Fibroblast of villous mesenchyme (primary cell): ENCODE measurements around the gene RGS2. TPM values are rescaled to one million over a fixed set of nuclear protein-coding genes. Genes with fewer than 3 reads are reported as not detected.

ENCODE experiments used
- DNase-seq: peaks from one replicate; pipeline ENCODE4 v3.0.0-alpha.2; 2010; ENCODE audit warnings: low read depth
- H3K4me3 ChIP-seq: 2 replicates; pipeline ENCODE4 v1.5.1; 2011; ENCODE audit warnings: low read depth, mild to moderate bottlenecking, low read length
- CTCF ChIP-seq: IDR thresholded peaks from 2 replicates; pipeline ENCODE4 v1.5.1; 2012; ENCODE audit warnings: low read depth, mild to moderate bottlenecking, low read length; ENCODE audit not compliant: insufficient read depth
- total RNA-seq: library from RNA; depleted of rRNA; stranded (reverse); fragments of >200 nt; gene quantifications from 2 replicates; pipeline ENCODE4 v1.2.3, GENCODE V29; 2012

Gene RGS2
- total RNA-seq, 1 donor: 25.9 TPM

GRCh38 chr1:192802406-192802805 lies 6.4 kb upstream of the RGS2 start:
- no peak for DNase-seq
- no peak for TF ChIP-seq CTCF
- H3K4me3 ChIP-seq: no peak overlapping the region

DNA sequence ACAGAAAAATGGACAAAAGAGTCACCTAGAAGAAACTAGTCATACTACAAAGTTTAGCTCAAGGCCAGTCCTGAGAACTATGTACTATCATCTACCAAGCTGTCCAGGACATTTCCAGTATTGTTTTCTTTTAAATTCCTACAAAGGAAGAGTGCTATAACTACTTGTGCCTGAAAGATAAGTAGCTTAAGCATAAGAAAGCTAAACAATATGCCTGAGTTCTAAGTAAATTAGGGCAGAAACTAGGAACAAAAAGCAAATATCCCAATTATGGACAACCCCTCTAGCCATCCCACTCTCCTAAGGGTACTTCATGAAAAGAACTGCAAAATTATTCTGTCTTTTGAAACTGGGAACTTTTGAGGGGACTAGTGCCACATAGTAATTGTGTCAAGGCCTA lies 5.3 kb upstream of the RGS2 start:
- TF ChIP-seq CTCF: no peak
- no peak for DNase-seq
- H3K4me3 ChIP-seq: no peak overlapping the region

DNA sequence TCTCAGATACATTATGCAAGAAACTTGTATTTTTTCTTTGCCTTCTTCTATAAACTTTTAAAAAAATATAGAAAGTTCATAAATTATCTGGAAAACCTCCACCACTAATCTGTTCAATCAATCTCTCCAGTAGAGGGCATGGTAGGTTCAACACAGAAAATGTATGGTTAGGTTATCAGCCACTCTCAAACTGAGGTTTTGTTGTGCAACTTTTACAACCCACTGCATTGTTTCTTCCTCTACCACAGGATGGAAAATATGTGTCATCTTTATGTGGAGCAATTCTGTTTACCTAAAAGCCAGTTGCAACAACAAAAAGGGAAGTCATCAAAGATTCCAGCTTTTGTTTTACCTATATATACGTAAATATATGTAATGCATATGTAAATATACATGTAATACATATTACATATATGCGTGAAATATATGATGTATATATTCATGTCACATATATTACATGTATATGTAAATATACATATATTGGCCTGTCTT lies 3.0 kb upstream of the RGS2 start:
- no peak overlapping the region for H3K4me3 ChIP-seq
- DNase-seq: peak; percentile 94
- TF ChIP-seq CTCF: peak; percentile 62

- no peak for TF ChIP-seq CTCF
- DNase-seq: peak; percentile 74
- H3K4me3 ChIP-seq: peak overlapping the region; percentile 87
Observed at GRCh38 chr1:192807211-192808162, 1.4 kb upstream of the RGS2 start.

- TF ChIP-seq CTCF: no peak
- no peak for DNase-seq
- peak overlapping the region; percentile 87 for H3K4me3 ChIP-seq
Observed at GRCh38 chr1:192808163-192808517, 699 bp upstream of the RGS2 start.

DNA sequence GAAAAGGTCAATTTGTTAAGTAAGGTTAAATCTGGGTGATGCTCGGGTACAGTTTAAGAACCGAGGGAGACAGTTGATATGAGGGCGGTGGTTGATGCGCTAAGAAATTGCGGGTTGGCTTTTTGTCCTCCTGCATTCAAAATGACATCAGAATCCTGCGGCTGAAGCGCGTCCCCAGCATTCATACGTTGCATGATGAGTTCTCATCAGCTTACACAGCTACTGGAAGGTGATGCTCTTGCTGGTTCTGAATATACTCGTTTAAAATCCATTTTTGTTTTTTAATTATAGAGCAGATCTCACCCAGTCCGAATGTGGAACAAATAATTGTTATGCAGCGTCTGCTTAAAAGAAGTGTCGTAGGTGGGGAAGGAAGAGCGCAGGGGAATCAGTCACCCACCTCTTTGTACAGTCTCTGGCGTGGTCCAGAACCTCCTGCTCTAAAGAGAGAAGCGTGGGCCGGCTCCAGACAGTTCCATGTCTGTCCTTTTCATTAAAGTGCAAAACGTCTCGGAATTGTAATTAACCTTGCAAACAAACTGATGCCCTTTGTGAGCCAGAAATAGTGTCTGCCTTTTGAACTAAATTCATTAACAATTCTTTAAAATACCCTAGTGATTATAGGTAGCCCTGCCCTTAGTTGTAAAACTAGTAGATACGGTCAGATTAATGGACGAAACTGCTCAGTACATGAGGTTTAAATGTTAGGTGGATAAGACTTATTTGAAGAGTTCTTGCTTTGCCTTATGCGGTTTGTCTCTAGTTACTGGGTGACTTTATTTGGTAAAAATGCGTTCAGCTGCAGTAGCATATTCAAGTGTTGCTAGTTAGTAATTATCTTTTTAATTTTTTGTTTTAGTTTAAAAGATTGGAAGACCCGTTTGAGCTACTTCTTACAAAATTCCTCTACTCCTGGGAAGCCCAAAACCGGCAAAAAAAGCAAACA lies 741 bp downstream of the RGS2 start:
- peak; percentile 54 for DNase-seq

More for the DNA sequence above, 741 bp downstream of the RGS2 start:
- H3K4me3 ChIP-seq: peak overlapping the region; percentile 87
- TF ChIP-seq CTCF: no peak
